NCI-H187 treated with DMSO at 0.1 percent for 48 hours (cell line): Measurements from ENCODE around the gene LRRK1.
A peak's percentile ranks its signal among the peaks of the same experiment; 100 is the strongest.

Source experiments
- DNase-seq: peaks from one replicate; lab custom pipeline; 2025; lab: John Stamatoyannopoulos, UW

Gene LRRK1, protein sequence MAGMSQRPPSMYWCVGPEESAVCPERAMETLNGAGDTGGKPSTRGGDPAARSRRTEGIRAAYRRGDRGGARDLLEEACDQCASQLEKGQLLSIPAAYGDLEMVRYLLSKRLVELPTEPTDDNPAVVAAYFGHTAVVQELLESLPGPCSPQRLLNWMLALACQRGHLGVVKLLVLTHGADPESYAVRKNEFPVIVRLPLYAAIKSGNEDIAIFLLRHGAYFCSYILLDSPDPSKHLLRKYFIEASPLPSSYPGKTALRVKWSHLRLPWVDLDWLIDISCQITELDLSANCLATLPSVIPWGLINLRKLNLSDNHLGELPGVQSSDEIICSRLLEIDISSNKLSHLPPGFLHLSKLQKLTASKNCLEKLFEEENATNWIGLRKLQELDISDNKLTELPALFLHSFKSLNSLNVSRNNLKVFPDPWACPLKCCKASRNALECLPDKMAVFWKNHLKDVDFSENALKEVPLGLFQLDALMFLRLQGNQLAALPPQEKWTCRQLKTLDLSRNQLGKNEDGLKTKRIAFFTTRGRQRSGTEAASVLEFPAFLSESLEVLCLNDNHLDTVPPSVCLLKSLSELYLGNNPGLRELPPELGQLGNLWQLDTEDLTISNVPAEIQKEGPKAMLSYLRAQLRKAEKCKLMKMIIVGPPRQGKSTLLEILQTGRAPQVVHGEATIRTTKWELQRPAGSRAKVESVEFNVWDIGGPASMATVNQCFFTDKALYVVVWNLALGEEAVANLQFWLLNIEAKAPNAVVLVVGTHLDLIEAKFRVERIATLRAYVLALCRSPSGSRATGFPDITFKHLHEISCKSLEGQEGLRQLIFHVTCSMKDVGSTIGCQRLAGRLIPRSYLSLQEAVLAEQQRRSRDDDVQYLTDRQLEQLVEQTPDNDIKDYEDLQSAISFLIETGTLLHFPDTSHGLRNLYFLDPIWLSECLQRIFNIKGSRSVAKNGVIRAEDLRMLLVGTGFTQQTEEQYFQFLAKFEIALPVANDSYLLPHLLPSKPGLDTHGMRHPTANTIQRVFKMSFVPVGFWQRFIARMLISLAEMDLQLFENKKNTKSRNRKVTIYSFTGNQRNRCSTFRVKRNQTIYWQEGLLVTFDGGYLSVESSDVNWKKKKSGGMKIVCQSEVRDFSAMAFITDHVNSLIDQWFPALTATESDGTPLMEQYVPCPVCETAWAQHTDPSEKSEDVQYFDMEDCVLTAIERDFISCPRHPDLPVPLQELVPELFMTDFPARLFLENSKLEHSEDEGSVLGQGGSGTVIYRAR (N-terminal part only)

DNA sequence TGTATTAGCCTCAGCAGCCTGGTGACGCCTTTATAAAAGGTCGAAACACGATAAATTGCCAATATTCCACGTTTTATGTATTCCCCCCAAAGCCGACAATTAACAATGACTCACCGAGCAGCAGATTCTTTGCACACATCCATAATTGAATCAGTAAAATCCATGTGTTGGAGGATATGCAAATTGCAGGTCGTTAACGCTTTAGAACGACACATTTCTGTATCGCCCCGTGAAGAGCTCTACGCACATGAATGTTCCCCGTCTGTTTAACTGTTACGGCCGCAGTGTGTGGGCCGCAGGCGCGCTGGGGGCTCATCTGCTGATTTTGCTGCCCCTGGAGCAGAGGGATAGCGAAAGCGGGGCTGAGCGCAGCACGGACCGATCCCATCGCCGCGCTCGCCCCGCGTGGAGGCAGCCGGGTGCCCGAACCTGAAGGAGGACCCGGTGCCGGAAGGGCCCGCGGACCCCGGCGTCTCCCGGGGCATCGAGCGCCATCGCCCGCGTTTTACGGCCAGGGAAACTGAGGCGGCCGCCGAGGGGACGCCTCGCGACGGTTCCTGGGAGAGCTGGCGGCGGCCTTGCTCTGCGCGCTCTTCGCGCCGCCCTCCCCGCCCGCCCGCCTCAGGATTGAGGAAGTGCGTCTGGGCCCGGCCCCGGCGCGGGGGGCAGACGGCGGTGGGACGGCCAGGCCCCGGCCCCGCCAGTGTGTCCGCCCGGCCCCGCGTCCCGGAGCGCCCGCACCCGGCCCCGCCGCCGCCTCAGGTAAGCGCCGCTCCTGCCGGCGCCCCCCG, at the start of gene LRRK1:
Gene LRRK1 (plus strand): TSS at position 668 of the 791 bp plus-strand sequence. CDS start 5,276 bp downstream, outside the sequence.
- DNase-seq = no peak

DNA sequence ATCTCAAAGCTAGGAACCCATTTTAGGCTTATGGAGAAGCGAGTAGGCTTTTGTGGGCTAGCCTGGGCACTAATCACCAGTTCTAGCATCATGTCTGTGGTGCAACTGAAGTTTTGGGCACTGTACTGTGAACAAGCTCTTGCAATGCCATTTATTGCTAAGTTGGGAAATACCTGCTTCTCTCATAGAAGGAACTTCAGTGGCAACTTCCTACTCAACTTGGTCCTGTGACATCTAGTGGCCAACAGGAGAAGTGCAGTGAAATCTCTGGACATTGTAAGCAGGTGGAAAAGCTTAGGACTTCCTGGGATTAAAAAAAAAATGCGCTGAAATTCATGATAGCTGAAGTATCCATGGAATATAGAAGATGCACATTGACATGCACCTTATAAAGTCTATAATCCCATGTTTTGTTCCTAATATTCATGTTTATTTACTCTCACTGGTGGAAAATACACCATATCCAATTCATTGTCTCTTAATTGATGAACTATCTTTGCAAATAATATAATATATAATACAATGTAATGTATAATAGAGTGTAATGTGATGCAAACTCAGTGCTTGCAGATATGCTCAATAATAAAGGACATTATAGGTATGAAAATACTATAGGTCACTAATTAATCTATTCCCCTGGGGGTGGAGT, 46.0 kb upstream of the LRRK1 start:
- DNase-seq = peak; percentile 66

DNA sequence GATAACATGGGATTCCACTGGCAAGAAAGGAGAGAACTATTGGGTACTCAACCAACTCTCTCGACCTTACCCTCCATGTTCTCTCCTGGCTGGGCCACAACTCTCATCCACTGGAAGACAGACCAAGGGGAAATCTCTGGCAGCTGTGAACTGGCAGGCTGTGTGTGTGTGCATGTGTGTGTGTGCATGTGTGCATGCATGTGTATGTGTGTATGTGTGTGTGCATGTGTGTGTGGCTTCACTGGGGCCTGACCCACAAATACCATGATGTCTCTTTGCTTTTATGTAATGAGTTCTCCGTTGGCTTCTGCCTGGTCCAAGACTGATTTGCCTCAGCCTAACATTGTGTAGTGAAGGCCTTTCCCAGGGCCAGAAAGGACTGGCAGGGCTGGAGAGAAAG, 43.7 kb upstream of the LRRK1 start:
- DNase-seq = no peak

DNA sequence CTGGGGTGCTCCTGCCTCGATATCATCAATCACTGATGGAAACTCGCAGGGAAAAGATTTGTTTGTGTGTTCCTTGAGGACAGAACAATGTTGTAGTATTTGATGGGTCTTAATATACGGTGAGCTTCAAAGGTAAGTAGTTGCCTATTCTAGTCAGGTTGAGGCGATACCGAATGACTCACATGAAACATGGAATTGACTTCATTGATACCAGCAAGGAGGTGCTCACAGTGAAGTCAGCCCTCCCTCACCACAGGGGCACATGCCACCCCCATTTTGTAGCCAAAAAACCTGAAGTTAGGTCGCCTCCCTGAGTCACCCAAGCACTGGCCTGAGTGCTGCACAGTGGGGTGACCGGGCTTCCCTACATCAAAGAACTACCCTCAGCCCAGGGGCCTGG, 43.2 kb upstream of the LRRK1 start:
- DNase-seq = no peak

DNA sequence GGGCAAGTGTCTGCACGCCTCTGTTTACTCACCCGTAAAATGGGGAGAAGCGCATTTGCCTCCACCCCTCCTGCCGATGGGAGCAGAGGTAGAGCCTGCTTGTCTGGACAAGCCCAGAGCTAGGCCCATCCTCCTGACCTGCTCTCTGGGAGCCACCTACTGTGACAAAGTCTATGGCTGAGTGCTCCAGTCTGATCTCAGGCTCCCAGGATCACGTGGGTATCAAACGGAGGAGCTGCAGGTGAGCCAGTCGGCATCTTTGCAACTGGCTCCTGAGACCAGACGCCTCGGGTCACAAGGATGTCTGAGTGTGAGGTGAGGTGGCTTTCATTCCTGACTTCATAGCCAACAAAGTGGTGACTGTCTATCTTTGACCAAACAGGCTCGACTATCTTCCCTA, 41.6 kb upstream of the LRRK1 start:
- DNase-seq = peak; percentile 43

DNA sequence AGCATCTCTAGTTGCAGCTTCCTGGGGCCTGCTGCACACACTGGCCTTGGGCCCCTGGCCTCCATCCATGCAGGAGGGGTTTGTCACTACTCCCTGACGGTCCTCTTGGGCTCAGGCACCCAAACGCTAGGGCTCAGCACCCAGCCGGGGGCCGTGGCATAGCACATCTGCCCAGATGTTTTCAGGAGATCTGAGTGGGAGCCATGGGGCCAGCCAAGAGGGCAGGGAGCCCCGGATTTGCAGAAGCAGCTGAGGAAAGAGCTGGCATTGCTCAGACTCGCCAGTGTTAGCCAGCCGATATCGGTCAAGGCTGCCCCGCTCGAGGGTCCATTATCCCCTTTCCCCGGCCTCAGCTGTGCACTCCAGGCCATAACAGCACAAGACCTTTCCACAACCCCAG, 41.0 kb upstream of the LRRK1 start:
- no peak for DNase-seq

DNA sequence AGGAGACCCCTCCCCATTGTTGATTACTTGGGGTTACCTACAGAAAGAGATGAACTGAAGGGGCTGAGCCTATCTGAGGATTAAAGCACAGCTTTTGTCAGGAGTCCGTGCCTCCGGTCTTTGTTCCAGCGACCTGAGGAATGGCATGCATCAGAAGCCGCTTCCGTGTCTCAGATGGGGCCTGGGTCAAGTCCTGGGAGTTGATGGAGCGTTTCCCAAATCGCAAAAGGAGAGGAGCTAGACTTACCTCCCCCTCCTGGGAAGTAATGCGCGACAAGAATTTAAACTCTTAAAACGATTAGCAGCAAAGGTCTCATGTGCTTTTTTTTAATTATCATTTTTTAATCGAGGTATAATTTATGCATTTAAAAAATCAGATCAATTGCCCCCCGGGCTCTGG, 40.5 kb upstream of the LRRK1 start:
- no peak for DNase-seq

DNA sequence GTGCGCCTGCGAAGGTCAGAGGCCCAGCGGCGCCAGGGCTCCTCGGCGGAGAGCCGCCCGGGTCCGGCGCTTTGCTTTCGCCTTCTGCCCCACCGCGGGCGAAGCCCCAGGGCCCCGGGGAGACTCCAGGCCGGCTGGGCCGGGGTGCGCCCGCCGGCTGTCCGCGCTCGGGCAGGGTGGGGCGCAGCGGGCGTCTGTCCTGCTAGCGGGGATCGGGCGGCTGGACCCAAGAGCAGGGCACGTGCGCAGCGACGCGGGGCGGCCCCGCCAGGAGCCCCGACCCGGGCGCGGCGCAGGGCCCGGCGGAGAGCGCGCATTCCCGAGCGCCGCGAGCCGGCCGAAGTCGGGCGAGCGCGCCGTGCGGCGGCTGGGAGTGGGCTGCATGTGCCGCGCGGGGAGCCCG, 40.1 kb upstream of the LRRK1 start:
- DNase-seq = no peak

DNA sequence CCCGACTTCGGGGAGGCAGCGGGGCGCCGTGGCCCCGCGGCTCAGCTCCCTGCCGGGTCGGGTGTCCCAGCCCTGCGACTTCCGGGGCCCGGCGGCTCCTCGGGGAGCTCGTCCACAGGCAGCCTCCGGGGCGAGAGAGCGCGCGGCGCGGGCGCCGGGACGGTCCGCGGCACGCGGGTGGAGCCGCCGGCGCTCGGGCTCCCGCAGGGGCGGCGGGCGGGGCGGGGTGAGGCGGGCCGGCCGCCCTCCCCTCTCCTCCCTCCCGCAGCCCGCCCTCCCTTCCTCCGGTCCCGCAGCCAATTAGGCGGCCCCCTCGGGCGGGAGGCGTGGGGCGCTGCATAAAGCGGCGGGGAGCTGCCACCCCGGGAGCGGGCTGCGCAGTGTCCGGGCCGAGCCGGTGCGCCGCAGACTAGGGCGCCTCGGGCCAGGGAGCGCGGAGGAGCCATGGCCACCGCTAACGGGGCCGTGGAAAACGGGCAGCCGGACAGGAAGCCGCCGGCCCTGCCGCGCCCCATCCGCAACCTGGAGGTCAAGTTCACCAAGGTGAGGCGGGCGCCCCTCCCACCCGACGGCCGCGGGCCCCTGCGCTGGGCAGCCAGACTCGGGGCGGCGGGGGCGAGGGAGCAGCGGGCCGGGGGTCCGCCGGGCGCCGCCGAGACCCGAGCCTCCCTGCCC, 39.6 kb upstream of the LRRK1 start, which contains the start of gene ALDH1A3:
Gene ALDH1A3 (plus strand): TSS at position 368 of the 675 bp plus-strand sequence. CDS start 77 bp downstream, at position 445.
- DNase-seq = no peak

DNA sequence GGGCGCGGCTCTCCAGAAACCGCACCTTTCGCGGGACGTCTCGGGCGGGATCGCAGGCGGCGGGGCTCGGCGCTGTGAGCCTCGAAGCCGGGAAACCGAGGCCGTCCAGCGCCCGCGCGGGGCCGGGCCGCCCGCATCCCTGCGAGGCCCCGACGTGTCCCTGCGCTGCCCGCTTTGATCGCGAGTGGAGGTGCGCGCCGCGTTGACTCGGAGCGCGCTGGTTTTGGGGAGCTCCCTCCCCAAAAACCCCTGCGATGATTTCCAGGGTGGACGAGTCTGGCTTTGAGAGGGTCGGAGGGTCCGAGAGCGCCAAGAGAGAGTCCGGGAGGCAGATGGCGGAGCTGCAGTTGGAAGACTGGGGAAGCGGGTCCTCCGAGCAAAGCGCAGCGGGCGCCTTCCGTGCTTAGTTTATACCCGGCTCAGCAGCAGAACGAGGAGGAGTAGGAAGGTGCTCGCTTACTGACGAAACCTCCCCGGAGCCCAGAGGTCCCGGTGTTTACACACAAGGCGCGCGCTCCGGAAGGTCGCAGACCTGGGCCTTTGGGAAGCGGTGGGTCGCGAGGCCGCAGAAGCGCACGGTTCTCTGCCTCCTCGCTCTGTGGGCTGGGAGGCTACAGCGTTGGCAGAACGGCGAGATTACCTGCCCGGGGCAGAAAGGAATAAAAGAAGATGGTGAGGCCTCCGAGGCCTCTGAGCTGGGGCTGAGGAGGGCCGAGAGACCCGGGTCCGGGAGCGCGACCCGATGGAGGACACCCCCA, 38.8 kb upstream of the LRRK1 start:
- DNase-seq = no peak

DNA sequence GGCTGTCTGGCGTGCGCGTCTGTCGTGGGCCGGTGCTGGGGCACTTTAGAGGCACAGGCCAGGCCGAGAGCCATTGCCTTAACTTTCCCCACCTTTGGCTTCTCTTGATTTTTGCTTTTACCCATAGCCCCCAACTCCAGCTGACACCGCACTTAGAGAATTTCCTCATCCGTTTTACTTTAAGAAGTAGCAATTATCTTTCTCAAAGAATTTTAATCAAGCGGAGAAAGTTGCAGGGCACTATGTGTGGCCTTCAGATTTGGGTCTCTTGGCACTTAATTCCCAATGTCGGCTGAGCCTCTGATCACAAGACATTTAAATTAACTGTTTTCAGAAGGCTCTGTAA, 38.3 kb upstream of the LRRK1 start:
- no peak for DNase-seq

DNA sequence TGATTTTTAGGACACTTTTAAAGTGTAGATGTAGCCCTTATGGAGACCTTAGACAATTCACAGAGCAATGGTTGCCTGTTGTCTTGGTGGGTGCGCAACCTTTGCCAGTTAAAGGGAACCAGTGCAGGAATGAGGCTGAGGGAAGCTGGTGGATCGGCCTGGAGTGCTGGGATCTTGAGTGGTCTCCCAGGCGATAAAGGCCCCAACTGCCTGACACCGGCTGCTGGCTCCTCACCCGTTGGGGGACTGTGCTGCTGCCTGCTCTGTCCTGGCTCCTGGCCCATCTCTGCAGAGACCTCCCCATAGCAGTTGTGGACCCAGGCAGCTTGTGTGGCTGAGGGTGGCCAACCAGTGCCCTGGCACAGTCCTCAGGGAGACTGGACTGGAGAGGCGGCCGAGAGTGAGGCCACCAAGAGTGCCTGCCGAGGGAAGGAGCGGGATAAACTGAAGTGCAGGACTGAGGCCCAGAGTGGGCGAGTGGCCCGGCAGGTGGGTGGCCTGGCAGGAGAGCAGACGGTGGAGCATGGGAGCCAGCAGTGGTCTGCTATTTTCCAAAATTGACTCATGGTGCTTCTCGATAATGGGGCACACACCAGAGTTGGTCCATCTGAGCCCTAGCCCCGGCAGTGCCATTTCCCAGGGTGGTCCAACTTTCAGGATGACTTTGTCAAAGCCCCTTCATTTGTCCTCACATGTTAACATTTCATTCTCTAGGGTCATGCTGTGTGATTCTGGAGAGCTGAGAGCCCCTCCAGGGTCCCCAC, 37.4 kb upstream of the LRRK1 start:
- DNase-seq = no peak

DNA sequence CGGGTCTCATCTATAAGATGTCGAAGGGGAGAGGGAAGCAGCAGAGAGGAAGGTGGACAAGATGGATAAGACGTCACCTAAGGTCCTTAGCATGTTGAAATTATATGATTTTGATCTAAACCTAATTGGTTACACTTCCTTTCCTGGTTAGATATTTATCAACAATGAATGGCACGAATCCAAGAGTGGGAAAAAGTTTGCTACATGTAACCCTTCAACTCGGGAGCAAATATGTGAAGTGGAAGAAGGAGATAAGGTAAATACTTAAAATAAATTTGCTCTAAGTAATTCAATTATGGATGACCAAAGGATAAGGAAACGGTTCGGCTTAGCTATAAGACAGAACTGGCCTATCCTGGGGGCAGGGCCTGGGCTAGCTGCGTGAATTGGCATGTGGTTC, 34.0 kb upstream of the LRRK1 start:
- DNase-seq = no peak

DNA sequence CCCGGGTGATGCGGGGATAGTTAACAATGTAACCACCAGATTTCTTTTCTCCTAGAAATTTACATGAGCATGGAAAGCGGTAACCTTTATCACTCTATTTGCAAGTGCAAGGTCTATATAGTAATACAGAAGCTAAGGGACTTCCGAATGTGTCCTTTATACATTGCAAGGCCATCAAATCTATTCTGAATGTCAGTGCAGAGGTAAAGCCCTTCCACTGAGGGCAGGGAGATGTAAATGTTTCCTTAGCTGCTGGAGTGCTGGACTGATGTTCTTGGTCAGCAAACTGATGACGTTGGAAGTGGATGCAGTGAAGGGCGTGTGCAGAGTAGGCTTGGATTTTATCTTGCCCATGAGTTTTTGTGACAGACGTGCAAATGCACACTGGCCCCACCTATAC, 33.3 kb upstream of the LRRK1 start:
- no peak for DNase-seq

DNA sequence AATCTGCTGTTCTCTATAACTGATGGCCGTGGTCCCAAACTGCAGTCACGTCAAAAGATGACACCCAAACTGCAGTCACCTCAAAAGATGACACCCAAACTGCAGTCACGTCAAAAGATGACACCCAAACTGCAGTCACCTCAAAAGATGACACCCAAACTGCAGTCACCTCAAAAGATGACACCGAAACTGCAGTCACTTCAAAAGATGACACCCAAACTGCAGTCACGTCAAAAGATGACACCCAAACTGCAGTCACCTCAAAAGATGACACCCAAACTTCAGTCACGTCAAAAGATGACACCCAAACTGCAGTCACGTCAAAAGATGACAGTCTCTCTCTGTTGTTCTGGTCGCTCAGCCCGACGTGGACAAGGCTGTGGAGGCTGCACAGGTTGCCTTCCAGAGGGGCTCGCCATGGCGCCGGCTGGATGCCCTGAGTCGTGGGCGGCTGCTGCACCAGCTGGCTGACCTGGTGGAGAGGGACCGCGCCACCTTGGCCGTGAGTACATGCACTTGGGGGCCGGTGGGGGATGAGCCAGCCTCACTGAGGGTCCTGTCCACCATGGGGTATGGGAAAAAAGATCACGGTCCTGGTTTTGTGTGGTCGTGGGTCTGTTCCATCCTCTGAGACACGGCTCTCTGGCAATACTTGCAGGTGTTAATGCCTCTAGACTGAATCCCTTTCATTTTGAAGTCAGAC, 31.8 kb upstream of the LRRK1 start:
- no peak for DNase-seq

DNA sequence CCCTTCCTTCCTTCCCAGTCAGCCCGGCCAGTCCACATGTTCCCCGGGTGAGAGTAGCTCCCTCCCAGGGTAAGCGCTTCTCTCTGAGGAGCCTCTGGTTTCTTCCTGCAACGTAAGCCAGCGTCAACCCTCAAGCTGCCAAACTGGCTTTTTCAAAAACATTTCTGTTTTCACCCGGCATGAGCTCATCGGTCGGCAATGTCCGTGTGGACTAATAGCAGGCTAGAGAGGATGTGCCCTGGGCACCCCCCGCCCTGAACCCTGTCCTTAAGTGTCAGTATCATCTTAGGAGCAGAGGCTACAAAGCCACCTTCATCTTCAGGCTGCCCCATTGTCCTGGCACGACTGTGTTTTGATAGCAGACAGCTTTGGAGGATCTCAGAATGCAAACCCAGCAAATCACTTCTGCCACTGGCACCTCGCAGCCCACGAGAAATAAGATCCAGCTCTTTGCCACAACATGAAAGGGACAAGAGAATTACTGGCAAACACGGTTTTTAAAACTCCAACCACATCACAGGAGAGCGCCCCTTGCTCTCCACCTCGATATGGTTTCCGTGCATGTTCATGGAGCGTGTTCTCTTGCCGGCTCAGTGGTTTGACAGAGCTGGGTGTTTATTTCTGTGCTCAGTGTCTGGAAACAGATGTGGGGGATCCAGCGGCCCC, 29.6 kb upstream of the LRRK1 start:
- no peak for DNase-seq

DNA sequence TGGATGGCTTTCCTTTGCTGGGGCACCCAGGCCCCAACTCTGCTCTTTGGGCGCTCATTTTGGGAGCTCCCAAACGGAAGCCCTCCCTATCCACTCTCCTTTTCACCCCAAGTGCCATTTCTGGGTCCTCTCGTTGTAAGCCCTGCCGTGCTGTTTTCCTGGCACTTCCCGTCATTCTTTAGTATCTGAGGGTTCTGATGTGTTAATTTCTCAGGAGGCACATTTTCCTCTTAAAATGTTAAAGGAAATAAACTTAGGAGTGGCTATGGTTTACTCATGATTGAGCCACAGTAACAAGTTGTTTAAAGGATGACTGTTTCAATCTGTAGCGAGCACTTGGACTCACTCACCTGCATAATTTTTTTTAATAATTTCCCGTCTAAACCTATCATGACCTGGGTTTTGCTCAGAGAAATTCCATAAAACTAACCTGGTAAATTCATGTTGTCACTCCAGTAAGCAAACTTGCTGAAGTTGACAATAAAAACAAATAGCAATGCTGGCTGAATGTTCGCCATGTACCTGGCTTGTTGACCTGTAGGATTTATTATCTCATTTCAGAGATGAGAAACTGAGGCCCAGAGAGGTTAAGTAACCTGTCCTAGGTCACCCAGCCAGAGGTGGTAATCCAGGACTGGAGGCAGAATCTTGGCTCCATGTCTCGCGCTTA, 29.0 kb upstream of the LRRK1 start:
- no peak for DNase-seq
